ENCODE measurements around the gene HS3ST2.

The HS3ST2 gene

DNA sequence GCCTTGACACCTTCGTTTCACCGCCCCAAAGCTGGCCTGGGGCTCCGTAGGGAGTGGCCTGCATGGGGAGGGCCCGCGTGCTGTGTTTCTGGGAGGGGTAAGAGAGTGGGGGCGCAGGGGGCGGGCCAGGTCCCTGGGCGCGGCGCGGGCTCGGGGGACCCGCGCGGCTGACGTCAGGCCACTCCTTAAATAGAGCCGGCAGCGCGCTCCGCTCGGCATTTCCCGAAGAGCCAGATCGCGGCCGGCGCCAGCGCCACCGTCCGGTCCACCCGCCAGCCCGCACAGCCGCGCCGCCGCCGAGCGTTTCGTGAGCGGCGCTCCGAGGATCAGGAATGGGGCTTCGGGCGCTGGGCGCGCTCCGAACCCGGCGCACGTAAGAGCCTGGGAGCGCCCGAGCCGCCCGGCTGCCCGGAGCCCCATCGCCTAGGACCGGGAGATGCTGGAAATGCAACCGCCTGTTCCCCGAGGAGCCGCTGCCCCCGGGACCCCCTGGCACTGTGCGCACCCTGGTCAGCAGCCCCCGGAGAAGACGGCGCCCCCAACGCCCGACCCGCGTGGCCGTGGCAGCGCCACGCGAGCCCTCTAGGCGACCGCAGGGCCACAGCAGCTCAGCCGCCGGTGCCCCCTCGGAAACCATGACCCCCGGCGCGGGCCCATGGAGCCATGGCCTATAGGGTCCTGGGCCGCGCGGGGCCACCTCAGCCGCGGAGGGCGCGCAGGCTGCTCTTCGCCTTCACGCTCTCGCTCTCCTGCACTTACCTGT, at the start of gene HS3ST2:
Gene HS3ST2 (plus strand): TSS at position 215 of the 763 bp plus-strand sequence. CDS start 449 bp downstream, at position 664.
- no peak for DNase-seq (ENCODE audit: low read depth in 2 of 2)

DNA sequence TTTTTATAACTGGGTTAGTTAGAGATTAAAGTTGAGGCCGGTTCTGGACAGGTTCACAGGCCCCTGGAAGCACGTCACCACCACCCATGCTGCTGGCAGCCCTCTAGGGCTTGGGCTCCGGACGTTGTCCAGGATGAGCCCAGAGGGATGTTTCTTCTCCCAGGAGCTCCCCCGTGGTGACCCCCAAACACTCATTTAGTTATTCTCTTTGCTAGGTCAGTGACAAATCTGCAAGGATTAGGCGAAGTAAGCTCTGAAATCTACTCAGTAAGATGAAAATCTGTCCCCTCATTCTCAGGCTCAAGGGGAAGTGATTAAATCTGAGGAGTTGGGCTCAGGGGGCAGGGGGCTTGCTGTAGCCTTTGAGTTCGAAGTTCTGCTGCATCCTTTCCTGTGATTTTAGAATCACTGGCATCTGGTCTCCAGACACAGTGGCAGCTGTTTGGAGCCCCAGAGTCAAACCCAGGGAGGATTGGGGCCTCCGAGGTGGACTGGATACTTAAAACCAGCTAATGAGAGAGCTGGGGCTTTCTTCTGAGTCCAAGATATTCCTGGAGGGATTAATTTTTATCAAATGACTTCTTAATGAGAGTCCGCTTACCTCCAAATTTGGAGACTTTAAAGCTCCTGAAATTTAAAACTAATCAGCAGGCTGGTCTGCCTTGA, 49.2 kb upstream of the HS3ST2 start:
- no peak for DNase-seq (ENCODE audit: low read depth in 2 of 2)

DNA sequence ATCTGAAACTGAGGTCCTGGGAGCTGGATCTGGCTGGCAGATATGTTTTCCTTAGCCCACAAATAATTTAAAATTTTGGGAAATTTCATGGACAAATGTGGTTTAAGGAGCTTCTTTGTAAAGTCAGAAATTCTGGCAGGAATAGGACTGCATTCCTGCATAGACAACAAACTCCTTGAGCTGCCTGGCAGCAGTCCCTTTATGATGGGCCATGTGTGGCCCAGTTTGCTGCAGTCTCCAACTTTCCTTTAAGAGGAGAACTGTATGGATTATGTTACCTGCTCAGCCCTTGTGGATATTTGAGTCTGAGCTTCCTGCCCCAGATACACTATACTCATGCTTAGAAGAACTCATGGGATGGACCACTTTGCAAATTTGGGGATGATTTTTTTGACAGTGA, 48.5 kb upstream of the HS3ST2 start:
- no peak for DNase-seq (ENCODE audit: low read depth in 2 of 2)

- no peak for DNase-seq (ENCODE audit: low read depth in 2 of 2)
These were observed 43.1 kb upstream of the HS3ST2 start for GRCh38 chr16:22770866-22771265.

DNA sequence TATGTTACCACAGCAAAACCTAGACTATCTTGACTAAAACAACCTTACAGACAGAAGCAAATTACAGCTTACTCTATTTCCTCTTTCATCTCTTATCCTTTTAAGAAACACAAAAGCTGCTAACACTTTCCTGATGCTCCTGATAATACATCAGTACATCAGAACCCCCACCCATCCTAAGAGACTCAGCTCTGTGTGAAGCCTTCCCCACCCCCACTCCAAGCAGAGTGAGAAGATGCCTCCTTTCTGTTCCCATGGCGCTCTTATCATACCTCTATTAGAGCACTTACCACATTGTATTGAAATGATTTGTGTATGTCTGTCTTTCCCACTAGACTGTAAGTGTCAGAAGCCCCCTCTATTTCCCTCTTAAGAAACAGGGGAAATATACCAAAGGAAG, 42.4 kb upstream of the HS3ST2 start:
- no peak for DNase-seq (ENCODE audit: low read depth in 2 of 2)

DNA sequence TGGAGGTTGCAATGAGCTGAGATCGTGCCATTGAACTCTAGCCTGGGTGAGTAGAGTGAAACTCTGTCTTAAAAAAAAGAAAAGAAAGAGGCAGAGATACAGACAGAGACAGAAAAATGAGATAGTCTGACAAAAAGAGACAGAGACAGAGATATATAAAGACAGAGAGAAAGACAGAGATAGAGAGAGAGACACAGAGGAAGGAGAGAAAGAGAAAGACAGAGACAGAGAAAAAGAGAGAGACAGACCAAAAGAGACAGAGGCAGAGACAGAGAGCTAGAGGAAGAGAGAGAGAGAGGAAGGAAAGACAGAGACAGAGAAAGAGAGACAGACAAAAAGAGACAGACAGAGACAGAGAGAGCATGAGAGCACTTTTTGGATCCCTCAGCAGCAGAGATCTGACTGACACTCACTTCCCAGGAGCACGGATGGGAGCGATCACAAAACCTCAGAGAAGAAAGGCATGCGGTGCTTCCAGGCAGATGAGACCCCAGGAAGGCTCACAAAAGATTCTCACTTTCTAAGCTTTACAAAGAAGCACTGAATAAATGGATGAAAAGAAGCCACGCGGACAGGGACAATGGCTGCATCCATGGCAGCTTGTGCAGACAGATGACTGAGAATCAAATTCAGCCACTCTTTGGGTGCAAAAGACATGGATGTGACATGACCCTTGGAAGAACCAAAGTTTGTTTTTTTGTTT, 38.6 kb upstream of the HS3ST2 start:
- no peak for DNase-seq (ENCODE audit: low read depth in 2 of 2)

GRCh38 chr16:22781480-22781879, 32.5 kb upstream of the HS3ST2 start:
- DNase-seq (ENCODE audit: low read depth in 2 of 2) = no peak

GRCh38 chr16:22782314-22782713, 31.6 kb upstream of the HS3ST2 start:
- no peak for DNase-seq (ENCODE audit: low read depth in 2 of 2)

DNA sequence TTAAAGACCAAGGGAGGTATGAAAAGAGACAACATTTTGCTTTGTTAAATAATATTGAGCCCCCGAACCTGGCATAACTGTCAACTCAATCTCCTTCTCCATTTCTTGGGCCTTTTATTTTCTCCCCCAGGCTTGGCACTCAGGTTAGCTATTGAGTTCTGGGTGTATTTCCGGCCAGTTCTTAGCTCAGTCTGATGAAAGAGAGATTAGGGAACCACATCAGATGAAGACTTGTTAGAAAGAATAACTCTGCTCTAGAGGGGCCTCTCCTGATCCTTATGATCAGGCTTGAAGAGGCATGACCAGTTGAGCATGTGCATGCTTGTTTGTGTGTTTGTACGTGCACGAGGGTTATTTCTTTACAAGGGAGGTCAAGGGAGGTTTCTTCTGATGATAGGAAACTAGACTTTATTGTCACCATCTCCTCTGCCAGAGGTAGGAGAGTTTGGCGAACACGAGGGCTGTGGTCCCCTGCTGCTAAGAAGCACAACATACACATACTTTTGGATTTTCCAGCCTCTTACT, 29.2 kb upstream of the HS3ST2 start:
- no peak for DNase-seq (ENCODE audit: low read depth in 2 of 2)

DNA sequence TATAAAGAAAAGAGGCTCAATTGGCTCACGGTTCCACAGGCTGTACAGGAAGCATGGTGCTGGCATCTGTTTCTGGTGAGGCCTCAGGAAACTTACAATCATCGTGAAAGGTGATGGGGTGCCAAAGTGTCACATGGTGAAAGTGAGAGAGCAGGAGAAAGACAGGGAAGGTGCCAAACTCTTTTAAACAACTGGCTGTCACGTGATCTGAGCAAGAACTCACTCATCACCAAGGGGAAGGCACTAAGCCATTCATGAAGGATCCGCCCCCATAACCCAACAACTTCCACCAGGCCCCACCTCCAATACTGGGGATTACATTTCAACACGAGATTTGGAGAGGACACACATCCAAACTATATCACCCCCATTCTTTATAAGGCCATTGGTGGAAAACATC, 28.4 kb upstream of the HS3ST2 start:
- no peak for DNase-seq (ENCODE audit: low read depth in 2 of 2)

GRCh38 chr16:22786284-22786683, 27.7 kb upstream of the HS3ST2 start:
- no peak for DNase-seq (ENCODE audit: low read depth in 2 of 2)

GRCh38 chr16:22786691-22787090, 27.3 kb upstream of the HS3ST2 start:
- no peak for DNase-seq (ENCODE audit: low read depth in 2 of 2)

DNA sequence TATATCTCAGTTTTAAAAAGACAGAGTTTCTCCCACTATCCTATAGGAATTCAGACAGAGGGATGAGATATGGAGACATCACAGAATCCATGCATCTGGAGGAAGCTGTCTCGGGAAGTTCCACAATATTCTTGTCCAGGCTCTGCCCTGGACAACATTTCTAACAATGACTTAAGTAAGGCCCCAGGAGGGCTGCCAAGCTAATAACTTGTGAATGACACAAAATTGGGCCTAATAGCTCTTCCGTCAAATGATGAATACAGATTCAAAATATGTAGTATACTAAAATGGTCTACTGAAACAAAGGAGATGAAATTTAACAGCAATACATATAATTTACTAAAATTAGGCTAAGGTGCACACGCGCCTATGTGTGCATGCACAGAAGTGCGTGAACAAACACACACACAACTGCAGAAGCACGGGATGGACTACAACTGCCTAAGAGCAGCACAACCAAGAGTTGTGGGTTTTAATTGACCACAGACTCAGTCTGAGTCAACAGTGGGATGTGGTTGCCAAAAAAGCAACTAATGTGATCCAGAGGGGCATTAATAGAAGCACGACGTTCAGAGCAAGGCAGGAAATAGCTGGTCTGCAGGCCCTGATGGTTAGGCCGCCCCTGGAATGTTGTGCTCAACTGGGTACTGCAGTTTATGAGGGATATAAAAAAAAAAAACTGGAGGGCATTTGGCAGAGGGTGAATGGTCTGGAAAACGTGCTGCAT, 26.3 kb upstream of the HS3ST2 start:
- peak; percentile 86 to 88 for DNase-seq (ENCODE audit: low read depth in 2 of 2)

- no peak for DNase-seq (ENCODE audit: low read depth in 2 of 2)
These were observed 25.8 kb upstream of the HS3ST2 start for GRCh38 chr16:22788193-22788530.

- DNase-seq (ENCODE audit: low read depth in 2 of 2) = no peak
These were observed 24.5 kb upstream of the HS3ST2 start for GRCh38 chr16:22789281-22789945.

- no peak for DNase-seq (ENCODE audit: low read depth in 2 of 2)
These were observed 16.4 kb upstream of the HS3ST2 start for GRCh38 chr16:22797551-22797950.

GRCh38 chr16:22799113-22799512, 14.8 kb upstream of the HS3ST2 start:
- DNase-seq (ENCODE audit: low read depth in 2 of 2) = no peak

DNA sequence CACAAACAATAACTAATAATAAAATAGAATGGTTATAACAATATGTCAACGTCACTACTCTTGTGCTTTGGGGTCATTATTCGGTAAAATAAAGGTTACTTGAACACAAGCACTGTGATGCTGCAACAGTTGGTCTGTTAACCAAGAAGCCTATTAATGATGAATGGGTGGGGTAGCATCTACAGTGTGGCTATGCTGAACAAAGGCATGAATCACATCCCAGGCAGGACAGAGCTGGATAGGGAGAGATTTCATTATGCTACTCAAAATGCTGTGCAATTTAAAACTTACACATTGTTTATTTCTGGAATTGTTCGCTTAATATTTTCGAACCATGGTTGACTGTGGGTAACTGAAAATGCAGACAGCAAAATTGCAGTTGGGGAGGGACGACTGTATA, 9.1 kb upstream of the HS3ST2 start:
- DNase-seq (ENCODE audit: low read depth in 2 of 2) = no peak

GRCh38 chr16:22805326-22805725, 8.6 kb upstream of the HS3ST2 start:
- no peak for DNase-seq (ENCODE audit: low read depth in 2 of 2)

DNA sequence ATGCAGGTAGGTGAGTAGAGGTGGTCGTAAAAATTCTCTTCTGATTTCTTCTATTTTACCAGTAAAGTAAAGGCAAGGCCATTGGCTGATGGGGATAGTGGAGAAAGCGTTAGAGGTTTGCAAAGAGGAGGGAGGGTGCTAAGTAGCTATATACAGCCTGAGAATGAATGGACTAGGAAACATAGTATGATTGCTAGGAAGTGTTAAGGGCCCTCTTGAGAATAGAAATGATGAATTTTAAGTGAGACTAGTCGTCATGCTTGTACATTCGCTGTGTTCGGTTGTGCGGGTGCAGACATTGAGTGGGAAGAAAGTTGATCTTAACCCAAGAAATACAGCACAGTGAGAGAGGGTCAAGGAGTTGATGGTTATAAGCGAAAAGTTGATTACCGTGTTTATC, 7.2 kb upstream of the HS3ST2 start:
- no peak for DNase-seq (ENCODE audit: low read depth in 2 of 2)

GRCh38 chr16:22810226-22810625, 3.7 kb upstream of the HS3ST2 start:
- DNase-seq (ENCODE audit: low read depth in 2 of 2) = no peak

All from fibroblast of skin of left quadriceps (primary cell).